22Rv1 (cell line): ENCODE results near the gene GRIK5.

ENCODE experiments used
- ZFX ChIP-seq: fragments of 450-650 bp; IDR thresholded peaks from 2 replicates; pipeline ENCODE4 v1.6.1; 2017; ENCODE audit warnings: antibody characterized with exemption, borderline replicate concordance
- TF ChIP-seq, protein P1 (sequence below): fragments of 450-650 bp; IDR thresholded peaks from 2 replicates; pipeline ENCODE4 v1.5.1; 2017; ENCODE audit warnings: mild to moderate bottlenecking

DNA sequence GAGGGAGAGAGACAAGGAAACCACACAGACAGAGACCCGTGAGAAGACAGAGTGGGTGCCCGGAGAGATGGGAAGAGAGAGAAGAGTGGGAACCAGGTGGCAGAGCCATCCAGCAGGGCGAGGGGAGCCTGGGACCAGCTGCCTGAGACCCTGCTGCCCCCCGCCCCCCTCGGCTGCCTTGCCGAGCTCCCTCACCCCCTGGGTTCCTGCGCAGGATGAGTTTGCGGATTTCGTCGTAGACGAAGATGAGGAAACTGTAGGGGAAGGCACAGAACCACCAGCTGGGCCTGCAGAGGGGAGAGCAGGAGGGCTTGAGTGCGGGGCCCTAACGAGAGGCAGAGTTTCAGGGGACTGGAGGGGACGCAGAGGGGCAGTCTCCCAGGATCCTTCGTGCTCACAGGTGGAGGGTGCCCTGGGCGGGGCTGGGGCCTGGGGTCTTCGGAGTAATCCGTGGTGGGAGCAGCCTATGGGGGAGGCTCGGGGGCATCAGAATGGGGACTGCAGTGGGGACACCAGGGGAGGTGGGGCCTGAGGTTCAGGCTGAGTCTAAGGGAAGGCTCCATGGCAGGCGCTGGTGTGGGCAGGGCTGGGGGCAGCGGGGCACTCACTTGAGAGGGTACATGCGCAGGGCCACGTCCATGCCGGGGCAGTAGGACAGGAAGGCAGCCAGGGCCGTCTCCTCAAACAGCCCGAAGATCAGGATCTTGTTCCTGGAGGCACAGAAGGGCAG, 102.8 kb downstream of the GRIK5 start:
- TF ChIP-seq, protein P1, sequence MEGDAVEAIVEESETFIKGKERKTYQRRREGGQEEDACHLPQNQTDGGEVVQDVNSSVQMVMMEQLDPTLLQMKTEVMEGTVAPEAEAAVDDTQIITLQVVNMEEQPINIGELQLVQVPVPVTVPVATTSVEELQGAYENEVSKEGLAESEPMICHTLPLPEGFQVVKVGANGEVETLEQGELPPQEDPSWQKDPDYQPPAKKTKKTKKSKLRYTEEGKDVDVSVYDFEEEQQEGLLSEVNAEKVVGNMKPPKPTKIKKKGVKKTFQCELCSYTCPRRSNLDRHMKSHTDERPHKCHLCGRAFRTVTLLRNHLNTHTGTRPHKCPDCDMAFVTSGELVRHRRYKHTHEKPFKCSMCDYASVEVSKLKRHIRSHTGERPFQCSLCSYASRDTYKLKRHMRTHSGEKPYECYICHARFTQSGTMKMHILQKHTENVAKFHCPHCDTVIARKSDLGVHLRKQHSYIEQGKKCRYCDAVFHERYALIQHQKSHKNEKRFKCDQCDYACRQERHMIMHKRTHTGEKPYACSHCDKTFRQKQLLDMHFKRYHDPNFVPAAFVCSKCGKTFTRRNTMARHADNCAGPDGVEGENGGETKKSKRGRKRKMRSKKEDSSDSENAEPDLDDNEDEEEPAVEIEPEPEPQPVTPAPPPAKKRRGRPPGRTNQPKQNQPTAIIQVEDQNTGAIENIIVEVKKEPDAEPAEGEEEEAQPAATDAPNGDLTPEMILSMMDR = no peak
- no peak for TF ChIP-seq ZFX
